ENCODE data around the gene DPP10.
"Not testable (repeated sequence)": the region's sequence is repeated elsewhere in the genome, so short reads cannot be mapped to it uniquely, and the experiment has no call there.

The DPP10 gene

DNA sequence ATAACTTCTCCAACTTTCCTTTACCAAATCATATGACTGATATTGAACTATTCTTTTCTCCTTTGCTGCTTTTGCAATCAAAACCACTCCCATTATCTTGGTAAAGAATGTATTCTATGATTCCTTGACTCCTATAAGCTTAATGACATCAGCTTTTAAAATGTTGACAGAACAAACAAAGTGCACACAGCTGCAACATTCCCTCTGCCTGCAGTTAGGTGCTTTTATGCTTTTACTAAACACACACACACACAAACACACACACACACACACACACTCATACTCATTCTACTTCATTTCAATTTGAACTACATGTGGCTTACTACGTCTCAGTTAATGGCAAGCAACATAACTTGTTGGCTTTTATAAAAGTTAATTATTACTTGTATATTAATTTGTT, 946.6 kb downstream of the DPP10 start:
- DNase-seq (ENCODE audit: low read depth in 1 of 2, low spot score in 1 of 2), result no peak

DNA sequence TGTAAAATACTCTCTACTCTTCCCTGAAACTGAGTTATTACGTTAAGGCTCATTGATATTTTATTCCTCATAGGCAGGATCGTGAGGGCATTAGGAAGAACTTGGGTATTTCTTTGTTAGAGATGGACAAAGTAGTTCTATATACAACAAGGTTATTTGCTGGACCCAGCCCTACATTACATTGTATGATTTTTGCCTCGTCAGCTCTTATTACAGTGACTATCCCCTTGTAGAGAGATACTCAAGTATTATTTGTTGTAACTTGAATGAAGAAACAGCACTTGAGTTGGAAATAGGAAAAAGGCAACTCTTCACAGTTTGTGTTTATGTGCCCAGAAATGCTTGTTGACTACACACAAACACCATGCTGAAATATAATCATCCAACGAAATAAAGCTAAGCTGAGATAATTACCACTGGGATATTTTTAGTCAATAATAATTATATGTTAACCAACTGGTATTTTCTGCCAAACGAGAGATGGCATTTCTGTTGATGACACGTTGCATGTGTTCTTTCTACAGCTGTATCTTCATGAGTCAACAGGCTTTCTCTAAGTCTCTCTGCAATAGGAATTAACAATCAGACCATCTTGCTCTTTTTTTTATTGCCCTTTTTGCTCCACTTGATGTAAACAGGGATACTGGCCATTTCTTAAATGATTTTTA, 947.6 kb downstream of the DPP10 start:
- DNase-seq (ENCODE audit: low read depth in 1 of 2, low spot score in 1 of 2), result no peak

DNA sequence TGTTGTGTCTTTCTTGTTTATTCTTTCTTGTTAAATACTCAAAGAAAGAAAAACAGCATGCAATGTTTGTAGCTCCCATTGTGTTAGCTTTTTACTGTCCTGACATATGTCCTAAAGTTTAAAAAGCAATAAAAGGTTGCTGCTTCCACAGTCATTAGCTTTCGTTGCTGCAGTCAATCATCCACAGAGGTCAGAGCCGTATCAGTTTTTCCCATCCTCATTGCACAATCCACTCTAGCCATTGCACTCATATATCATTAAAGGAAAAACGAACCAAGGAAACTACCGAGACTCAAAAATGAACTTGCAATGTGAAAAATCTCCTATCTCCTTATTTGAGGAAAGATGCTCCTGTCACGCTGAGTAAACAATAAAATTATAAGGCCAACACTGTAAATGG, 954.1 kb downstream of the DPP10 start:
- DNase-seq (ENCODE audit: low read depth in 1 of 2, low spot score in 1 of 2), result no peak

DNA sequence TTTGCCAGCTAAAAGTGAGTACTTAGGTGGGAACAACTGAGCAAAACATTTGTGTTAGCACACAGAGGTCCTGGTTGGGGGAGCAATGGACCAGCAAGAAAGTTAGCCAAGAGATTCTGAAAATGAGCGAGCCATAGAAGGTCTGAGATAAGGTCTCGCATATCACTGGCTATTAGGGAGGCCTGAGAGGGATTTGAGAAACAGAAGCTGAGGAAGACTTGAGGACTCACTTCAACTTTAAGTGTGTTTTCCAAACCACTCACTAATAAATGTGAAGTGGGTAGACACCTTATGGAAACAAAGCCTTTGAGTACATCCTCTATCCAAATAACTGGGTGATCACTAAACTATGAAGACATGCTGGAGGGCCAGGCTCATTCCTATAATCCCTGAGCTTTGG, 958.5 kb downstream of the DPP10 start:
- no peak for DNase-seq (ENCODE audit: low read depth in 1 of 2, low spot score in 1 of 2)

DNA sequence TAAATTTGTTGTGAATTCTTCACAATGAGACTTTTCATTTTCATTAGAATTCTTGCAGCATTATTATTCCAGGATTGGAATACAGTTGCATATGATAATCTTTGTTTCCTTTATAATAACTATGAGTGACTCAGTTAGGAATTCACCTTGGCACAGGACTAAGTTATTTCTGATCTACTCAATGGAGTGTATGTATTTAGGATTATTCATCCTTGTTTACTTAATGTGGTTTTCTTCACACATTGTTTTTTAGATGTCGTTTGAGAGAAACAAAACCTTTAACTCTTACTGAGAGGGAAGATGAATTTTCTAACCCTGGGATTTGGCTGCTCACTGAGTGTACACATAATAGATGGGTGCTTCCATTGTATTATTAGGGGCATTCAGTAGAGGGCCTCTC, 970.1 kb downstream of the DPP10 start:
- DNase-seq (ENCODE audit: low read depth in 1 of 2, low spot score in 1 of 2), result no peak

DNA sequence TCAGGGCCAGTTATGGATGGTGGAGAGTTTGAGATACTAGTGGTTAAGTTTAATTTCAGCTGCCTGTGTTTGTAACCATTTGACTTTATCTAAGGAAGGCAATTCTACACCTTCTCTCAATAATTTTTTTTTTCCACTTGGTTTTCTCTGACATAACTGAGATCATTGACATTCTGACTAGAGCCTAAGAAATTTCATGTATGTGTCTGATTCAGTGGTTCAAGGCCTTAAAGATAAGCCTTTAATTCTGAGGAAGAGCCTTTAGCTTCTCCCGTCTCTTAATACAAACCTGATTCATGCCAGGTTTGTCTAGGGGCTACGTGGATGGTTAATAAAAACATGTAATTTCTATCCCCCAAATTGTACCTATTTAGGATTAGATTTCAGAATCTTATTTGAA, 971.4 kb downstream of the DPP10 start:
- DNase-seq (ENCODE audit: low read depth in 1 of 2, low spot score in 1 of 2), result no peak

DNA sequence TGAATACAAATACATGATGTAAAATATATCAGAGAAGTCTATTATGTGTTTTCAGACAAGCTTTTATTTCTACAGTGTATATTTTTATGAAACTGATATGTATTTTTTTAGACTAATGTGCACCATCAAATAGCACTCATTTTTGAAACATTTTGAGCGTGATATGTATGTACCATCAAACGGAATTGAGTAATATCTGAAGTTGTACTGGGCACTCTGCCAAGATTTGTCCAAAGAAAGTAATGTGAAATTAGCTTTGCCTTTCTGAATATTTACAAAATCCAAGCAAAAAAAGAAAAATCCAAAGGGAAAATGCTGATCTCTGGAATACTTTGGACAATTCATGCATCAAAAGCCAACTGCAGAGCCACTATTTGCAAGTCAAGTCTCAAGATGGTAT, 972.0 kb downstream of the DPP10 start:
- DNase-seq (ENCODE audit: low read depth in 1 of 2, low spot score in 1 of 2), result no peak

DNA sequence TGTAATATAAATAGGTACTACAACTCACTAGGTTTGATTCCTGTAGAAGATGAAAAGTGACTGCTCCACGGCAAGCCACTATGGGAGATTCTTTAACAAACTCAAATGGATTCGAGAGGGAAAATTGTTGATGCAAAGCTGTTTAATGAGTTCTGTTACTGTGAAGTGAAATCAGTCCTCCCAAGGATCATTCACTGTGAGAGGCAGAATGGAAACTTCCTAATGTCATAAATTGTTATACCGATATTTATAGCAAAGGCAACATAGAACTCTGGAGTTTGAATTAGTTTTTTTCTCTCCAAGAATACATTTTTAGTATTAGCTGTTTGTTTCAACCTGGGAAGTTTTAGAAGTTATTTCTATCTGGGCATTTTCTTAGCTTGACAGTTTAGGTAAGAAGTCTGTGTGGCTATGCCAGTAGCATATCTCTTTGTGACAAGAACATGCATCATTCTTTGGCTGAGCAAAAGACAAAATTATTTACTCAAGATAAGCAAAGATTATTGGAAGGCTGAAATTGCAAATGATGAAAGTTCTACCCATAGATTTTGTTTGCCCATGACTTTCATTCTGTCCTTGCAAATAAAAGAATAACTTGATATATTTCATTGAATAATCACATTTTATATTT, 979.7 kb downstream of the DPP10 start:
- no peak for DNase-seq (ENCODE audit: low read depth in 1 of 2, low spot score in 1 of 2)

DNA sequence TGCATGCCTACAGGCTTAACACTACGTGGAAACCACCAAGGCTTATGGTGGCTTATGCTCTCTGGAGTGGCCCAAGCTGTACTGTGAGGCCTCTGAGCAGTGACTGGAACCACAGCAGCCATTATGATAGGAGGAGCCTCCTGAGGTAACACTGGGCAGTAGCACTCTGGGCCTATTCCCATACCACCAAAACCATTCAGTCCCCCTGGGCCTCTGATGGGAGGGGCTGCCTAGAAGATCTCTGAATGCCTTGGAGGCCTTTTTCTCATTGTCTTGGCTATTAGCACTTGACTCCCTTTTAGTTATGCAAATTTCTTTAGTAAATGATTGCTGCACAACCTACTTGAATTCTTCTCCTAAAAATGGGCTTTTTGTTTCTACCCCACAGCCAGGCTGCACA, 985.0 kb downstream of the DPP10 start:
- DNase-seq (ENCODE audit: low read depth in 1 of 2, low spot score in 1 of 2), result no peak

DNA sequence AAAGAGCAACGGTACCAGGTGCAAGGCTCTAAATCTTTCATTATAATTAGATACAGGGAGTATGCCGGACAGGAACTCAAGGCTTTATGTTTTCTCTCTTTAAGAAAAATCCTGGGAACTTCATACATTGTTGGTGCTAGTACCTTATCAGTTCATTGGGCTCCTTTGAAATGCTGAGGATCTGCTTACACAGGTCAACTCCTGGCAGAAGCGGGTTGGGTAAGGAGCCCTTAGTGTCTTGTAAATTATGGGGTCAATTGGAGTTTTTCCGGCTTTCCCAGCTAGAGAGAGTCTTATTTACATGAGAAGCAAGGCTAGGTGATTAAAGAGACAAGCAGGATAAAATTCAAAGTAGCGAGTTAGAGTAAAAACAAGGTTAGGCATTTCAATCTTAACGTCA, 998.3 kb downstream of the DPP10 start:
- not testable (repeated sequence) for DNase-seq (ENCODE audit: low read depth in 1 of 2, low spot score in 1 of 2)

DNA sequence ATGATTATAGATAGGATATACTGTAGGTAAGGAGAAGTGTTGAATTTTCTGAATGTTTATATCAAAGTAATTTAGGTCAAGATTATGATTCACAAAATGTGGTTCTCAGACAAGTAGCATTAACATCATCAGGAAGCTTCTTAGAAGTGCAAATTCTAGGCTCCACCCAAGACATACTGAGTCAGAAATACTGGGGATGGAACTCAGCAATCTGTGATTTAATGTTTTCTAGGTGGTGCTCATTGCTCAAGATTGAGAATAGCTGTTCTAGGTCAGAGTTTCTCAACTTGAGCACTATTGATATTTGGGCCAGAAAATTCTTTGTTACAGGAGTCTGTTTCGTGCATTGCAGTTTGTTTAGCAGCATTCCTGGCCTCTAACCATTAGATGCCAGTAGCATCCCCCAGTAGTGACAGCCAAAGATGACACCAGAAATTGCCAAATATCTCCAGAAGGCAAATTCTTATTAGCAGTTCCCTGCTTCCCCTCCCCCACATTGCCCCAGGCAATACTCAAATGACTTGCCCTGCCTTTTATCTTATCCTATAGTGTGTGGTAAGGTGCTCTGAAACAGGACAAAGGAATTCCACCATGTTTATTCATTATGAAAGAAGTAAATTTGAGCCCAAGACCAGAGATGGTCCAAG, 1001.2 kb downstream of the DPP10 start:
- DNase-seq (ENCODE audit: low read depth in 1 of 2, low spot score in 1 of 2), result no peak

DNA sequence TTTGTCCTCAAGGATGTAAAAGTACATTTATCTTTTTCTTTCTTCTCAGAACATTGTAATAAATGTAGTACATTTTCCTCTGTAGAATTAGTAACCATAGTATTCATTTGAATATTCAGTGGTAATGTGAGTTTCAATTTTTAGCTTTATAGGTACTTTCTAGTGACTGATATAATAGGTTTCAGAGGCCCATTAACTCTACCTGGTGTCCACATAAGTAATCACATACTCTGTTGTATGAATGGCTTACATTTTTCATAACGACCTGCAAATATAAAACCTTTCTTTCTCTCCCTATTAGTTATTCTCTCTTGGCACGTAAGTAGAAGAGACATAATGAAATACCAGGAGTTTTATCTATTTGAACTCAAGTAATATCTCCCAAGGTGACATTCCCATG, 1017.6 kb downstream of the DPP10 start:
- DNase-seq (ENCODE audit: low read depth in 1 of 2, low spot score in 1 of 2), result no peak

DNA sequence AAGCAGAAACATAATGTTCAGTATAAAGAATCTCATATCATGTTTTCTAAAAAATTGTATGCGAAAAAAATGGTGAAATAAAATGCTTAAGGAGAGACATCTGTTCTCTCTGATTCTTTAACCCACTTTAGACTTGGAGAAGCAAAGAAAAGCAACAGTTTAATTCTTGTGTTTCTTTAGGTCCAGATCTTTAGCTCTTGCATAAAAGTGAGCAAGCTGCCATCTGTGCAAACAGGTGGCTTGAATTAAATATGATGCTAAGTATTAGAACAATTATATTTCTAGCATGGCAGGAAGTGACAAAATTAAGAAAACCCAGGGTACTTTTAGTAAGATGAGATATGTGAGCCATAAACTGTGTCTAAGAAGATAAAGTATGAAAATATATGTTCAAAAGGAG, 1038.3 kb downstream of the DPP10 start:
- no peak for DNase-seq (ENCODE audit: low read depth in 1 of 2, low spot score in 1 of 2)

DNA sequence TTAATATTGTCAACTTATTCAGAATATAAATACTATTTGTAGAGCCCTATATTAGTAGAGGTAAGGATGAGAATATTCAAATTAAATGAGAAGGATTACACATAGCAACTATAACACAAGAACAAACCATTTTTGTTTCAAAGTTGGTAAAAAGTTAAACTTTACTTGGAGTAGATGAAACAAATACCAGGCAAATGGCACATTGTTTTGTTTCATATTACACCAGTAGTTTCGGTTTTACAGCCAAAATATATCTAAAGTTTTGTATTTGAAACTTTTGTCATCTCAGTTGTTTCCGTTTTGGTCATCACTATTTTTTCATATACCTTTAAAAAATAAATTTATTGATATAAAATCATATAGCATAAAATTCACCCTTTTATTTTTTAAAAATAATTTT, 1039.4 kb downstream of the DPP10 start:
- DNase-seq (ENCODE audit: low read depth in 1 of 2, low spot score in 1 of 2), result no peak

DNA sequence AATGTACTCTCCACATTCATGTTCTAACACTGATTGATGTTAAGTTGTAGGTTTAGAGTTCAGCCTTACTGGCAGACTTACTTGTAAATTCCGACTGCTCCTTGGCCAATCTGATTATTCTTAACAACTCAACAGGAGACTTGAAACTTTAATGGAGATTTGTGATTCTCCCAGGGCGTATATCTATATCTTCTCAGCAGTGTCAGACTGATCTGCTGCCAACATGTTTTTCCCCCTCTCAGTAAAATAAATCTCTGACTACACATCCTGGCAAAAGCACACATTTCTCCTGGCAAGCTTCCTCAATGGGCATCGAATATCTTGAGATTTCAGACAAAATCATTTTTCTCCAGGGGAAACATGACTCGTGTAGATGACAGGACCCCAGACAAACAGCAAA, 1041.2 kb downstream of the DPP10 start:
- no peak for DNase-seq (ENCODE audit: low read depth in 1 of 2, low spot score in 1 of 2)

DNA sequence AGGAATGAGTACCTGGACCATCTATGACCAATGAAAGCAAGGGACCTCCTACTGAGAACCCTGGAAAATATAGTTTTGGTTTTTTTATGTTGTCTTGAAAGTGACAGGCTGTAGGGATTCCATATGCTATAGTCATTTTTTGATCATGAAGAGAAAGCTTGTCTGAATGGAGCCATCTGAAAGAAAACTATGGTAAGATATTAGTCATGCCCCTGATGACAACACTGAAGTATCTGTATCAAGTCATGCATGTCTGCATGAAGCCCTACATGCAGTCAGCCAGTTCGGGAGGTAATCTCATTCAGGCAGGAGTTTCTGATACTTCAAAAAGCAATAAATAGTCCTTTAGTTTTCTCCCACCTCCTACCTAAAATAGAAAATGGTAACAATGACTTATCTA, 1042.0 kb downstream of the DPP10 start:
- no peak for DNase-seq (ENCODE audit: low read depth in 1 of 2, low spot score in 1 of 2)

DNA sequence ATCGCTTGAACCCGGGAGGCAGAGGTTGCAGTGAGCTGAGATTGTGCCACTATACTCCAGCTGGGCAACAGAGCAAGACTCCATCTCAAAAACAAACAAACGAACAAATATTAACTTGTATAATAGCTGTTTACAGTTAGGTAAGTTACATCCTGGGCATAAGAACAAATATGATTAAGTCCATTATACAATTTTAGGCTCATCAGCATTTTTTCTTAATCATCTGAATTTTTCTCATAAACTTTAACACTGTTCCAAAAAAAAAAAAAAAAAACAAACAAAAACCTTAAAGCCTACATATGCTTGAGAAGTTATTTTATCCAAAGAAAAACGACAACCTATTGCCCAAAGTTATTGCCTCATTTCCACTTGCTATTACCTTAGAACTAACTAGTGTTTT, 1042.5 kb downstream of the DPP10 start:
- DNase-seq (ENCODE audit: low read depth in 1 of 2, low spot score in 1 of 2), result no peak

DNA sequence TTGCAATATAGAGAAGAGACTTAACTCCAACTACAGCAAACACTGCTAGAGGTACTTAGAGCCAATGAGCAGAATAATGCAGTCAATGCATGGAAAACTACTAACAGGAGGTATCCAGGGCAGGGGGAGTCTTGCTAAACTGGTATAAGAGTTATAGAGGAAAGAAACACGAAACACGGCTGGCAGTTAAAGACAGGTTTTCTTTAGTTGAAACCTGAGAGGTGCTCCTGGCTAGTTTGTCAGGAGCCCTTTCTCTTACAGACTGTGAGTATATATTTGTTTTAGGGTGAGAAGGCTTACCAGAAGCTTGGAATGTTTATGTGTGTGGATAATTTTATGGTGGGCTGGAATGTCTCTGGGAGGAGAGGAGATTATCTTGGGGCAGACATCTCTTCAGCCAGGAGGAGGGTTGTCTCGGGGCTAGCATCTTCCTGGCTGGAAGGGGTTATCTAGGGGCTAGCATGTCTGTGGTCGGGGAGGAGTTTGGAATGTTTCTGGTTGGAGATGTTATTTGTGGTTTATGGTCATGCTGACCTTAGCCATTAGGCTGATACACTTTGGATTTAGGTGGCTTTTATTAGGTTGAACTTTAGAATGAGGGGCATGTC, 1048.8 kb downstream of the DPP10 start:
- no peak for DNase-seq (ENCODE audit: low read depth in 1 of 2, low spot score in 1 of 2)

DNA sequence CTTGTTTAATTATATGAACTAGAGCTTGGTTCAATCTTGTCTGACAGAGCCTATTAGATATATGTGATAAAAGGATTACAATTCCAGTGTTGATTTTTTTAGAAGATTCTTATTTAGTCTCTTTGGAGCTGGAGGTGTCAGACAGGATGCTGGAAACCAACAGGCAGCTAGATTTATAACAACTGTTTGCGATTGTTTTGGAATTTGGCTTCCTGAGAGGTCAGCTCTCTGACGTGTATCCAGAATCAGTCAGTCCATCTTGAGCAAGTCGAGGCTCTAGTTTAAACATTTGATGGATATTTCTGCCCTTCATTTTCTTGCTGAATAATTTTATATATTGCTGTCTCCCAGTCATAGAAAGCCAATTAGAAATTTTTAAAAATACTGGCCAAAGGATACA, 1062.9 kb downstream of the DPP10 start:
- DNase-seq (ENCODE audit: low read depth in 1 of 2, low spot score in 1 of 2), result no peak

DNA sequence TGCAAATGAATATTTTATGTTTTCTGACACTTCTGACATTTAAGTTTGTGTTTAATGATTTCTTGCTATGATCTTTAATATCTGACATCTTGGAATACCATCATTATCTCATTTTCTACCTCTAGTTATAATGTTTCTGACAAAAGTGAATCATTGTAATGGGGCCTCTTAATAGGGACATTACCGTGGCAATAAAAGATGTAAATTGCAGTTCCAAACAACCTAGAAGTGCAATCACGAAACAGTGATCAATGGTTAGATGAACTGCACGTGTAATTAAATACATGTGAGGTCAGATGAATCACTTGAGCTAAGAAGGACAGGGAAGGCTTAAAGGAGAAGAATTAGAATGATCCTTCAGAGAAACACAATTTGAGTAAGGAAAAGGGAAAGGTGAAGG, 1078.3 kb downstream of the DPP10 start:
- no peak for DNase-seq (ENCODE audit: low read depth in 1 of 2, low spot score in 1 of 2)

DNA sequence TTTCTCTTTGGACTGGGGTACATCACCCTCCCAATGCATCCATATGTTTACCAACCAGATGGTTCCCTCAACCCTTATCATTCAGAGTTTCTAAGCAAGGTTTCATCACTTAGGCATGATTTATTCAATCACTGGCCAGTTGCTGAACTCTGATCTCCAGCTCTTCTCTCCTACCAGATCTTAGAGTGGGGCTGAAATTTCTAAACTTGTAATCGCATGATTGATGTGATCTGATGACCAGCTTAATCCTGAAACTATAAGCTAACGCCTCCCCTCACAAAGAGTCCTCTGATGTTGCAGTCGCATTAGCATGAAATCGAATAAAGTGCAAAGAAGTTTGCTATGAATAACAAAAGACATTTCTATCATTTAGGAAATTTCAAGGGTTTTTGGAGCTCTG, 1082.0 kb downstream of the DPP10 start:
- no peak for DNase-seq (ENCODE audit: low read depth in 1 of 2, low spot score in 1 of 2)

DNA sequence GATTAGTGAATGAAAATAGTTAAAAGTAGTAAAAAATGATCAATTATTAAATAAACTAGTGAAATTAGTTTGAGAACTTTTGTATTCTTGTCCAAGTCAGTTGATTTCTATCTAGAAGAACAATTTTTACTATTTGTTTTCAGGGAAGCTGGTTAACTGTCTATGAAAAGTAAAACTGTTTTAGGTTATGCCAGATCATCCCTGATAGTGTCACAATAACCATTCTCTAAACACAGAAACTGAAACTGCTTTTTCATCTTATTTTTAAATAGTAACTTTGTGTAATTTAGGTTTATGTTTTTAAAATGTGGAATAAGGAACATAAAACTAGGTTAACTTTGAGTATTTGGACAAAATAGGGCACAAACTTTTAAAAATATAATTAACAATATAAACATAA, 1087.2 kb downstream of the DPP10 start:
- no peak for DNase-seq (ENCODE audit: low read depth in 1 of 2, low spot score in 1 of 2)

Data from activated T-helper 1 cell treated with anti-CD3 and anti-CD28 coated beads, Interleukin-2, amount 50 U/mL, for 16 hours (primary cell).